ENCODE measurements around the gene GCNT1. TPM values are rescaled to one million over a fixed set of nuclear protein-coding genes. Genes with fewer than 3 reads are reported as not detected.

The GCNT1 gene
- total RNA-seq, 2 donors from 2014 or later = 70.6 to 76.1 TPM

- no peaks in the 10 kb centered on the region for H3K9me3 Mint-ChIP-seq
These were observed 75.0 kb downstream of the GCNT1 start for GRCh38 chr9:76534026-76534425.

GRCh38 chr9:76537150-76537646 lies 78.2 kb downstream of the GCNT1 start:
- no peak for TF ChIP-seq CTCF (conservative IDR thresholded peaks at IDR 0.05)
- Histone ChIP-seq H3K27ac (ENCODE audit: low read depth, low read length) (no peak overlapping the region), H3K9ac (ENCODE audit: extremely low read depth, low read length, poor library complexity, severe bottlenecking) (no peak overlapping the region), H3K9me3 (ENCODE audit: control insufficient read depth, low read length) (no peaks in the 10 kb centered on the region), H3K4me3 (ENCODE audit: low read length) (no peak overlapping the region), H3K4me1 (ENCODE audit: control insufficient read depth, insufficient read depth, low read length) (no peaks in the 10 kb centered on the region), H3K36me3 (ENCODE audit: control insufficient read depth, insufficient read depth, low read length) (no peaks in the 10 kb centered on the region), H3K27me3 (ENCODE audit: control insufficient read depth, insufficient read depth, low read length, poor library complexity, severe bottlenecking) (no peaks in the 10 kb centered on the region)
- H3K27ac Mint-ChIP-seq = no peak overlapping the region
- peaks cover 11% of the 10 kb centered on the region for H3K4me1 Mint-ChIP-seq
- no peaks in the 10 kb centered on the region for H3K27me3 Mint-ChIP-seq (ENCODE audit: insufficient read depth)
- no peak overlapping the region for H3K4me3 Mint-ChIP-seq
- WGBS, 2 experiments (ENCODE audit: insufficient coverage in 1 of 2, insufficient read length in 1 of 2) = 93% methylated on average over 7 to 9 of the region's 9 CpGs
- DNase-seq = no peak
- no peaks in the 10 kb centered on the region for H3K36me3 Mint-ChIP-seq (ENCODE audit: low read depth)
- H3K9me3 Mint-ChIP-seq = no peaks in the 10 kb centered on the region

More at GRCh38 chr9:76534026-76534425, 75.0 kb downstream of the GCNT1 start:
- no peak overlapping the region for H3K4me3 Mint-ChIP-seq
- no peak overlapping the region for H3K27ac ChIP-seq (ENCODE audit: low read depth, low read length)
- H3K36me3 Mint-ChIP-seq (ENCODE audit: low read depth) = no peaks in the 10 kb centered on the region
- no peak for TF ChIP-seq CTCF (conservative IDR thresholded peaks at IDR 0.05)
- no peaks in the 10 kb centered on the region for H3K4me1 ChIP-seq (ENCODE audit: control insufficient read depth, insufficient read depth, low read length)
- peaks cover 13% of the 10 kb centered on the region for H3K4me1 Mint-ChIP-seq
- no peaks in the 10 kb centered on the region for H3K27me3 Mint-ChIP-seq (ENCODE audit: insufficient read depth)
- 93% methylated on average over 1 of the region's 1 CpG; no CpG with 5 or more reads in 1 of the 2 experiments for WGBS, 2 experiments (ENCODE audit: insufficient coverage in 1 of 2, insufficient read length in 1 of 2)
- H3K36me3 ChIP-seq (ENCODE audit: control insufficient read depth, insufficient read depth, low read length) = no peaks in the 10 kb centered on the region
- no peak for DNase-seq
- H3K9ac ChIP-seq (ENCODE audit: extremely low read depth, low read length, poor library complexity, severe bottlenecking) = no peak overlapping the region
- H3K27me3 ChIP-seq (ENCODE audit: control insufficient read depth, insufficient read depth, low read length, poor library complexity, severe bottlenecking) = no peaks in the 10 kb centered on the region
- no peak overlapping the region for H3K4me3 ChIP-seq (ENCODE audit: low read length)
- no peak overlapping the region for H3K27ac Mint-ChIP-seq
- no peaks in the 10 kb centered on the region for H3K9me3 ChIP-seq (ENCODE audit: control insufficient read depth, low read length)

GRCh38 chr9:76539180-76539579 lies 80.2 kb downstream of the GCNT1 start:
- no peak for TF ChIP-seq CTCF (conservative IDR thresholded peaks at IDR 0.05)
- Mint-ChIP-seq H3K9me3 (peaks cover 8% of the 10 kb centered on the region), H3K4me3 (no peak overlapping the region), H3K4me1 (peaks cover 11% of the 10 kb centered on the region), H3K36me3 (ENCODE audit: low read depth) (no peaks in the 10 kb centered on the region), H3K27ac (no peak overlapping the region), H3K27me3 (ENCODE audit: insufficient read depth) (no peaks in the 10 kb centered on the region)
- WGBS, 2 experiments (ENCODE audit: insufficient coverage in 1 of 2, insufficient read length in 1 of 2) = 89% methylated on average over 1 of the region's 1 CpG; no CpG with 5 or more reads in 1 of the 2 experiments
- H3K27ac ChIP-seq (ENCODE audit: low read depth, low read length) = no peak overlapping the region
- H3K9me3 ChIP-seq (ENCODE audit: control insufficient read depth, low read length) = no peaks in the 10 kb centered on the region
- no peak overlapping the region for H3K4me3 ChIP-seq (ENCODE audit: low read length)
- H3K4me1 ChIP-seq (ENCODE audit: control insufficient read depth, insufficient read depth, low read length) = no peaks in the 10 kb centered on the region
- H3K36me3 ChIP-seq (ENCODE audit: control insufficient read depth, insufficient read depth, low read length) = no peaks in the 10 kb centered on the region
- no peaks in the 10 kb centered on the region for H3K27me3 ChIP-seq (ENCODE audit: control insufficient read depth, insufficient read depth, low read length, poor library complexity, severe bottlenecking)
- DNase-seq = no peak
- no peak overlapping the region for H3K9ac ChIP-seq (ENCODE audit: extremely low read depth, low read length, poor library complexity, severe bottlenecking)
